ENCODE results near the gene MARCHF11. TPM values are rescaled to one million over a fixed set of nuclear protein-coding genes. Genes with fewer than 3 reads are reported as not detected.

Gene MARCHF11
- total RNA-seq, result 1 to 10 TPM; 1.0 to 7.1 (median 2.3) TPM
- polyA plus RNA-seq, result 1 to 10 TPM in 1 of 2 donors, under 1 TPM in 1; 0.36 to 7.0 TPM
- long read RNA-seq, donor 1, partial matches to known transcripts, result 0 of 6 reads
- long read RNA-seq, donor 1, other reads (novel, unspliced or antisense), result 6 of 6 reads
- long read RNA-seq, donor 2, result 0 reads
- long read RNA-seq, donor 3, partial matches to known transcripts, result 0 of 6 reads
- long read RNA-seq, donor 3, other reads (novel, unspliced or antisense), result 4 of 6 reads

- TF ChIP-seq CTCF (IDR thresholded peaks at IDR 0.05), result no peak
- no peak for TF ChIP-seq POLR2A (IDR thresholded peaks at IDR 0.05)
- Histone ChIP-seq H3K27me3 (peaks cover 5 to 48% (median 21%) of the 10 kb centered on the region in 9 donors), H3K27ac (no peak within 1 kb of the TSS), H3K4me3 (peak within 1 kb of the TSS; percentile 5 to 55 (median 41)), H3K9me3 (no peaks in the 10 kb centered on the region), H3K4me1 (peaks cover 0 to 10% (median 0%) of the 10 kb centered on the region in 12 donors), H3K36me3 (no peaks in the 10 kb centered on the region)
- intact Hi-C loops (cut with DNase I), result loop anchor here in 5 of 10 donors (5.0 to 10.0 kb wide), 2 partner anchors 265 to 278 kb away; no protein-coding TSS in a partner anchor
- peak in 1 of 5 donors; percentile 29 for DNase-seq
- 0 to 4% (median 3%) methylated on average over 33 to 59 of the region's 59 CpGs; no CpG with 5 or more reads in 1 of the 4 donors for WGBS, 4 donors
- ATAC-seq, result peak in 1 of 4 donors; percentile 29
Observed at GRCh38 chr5:16179511-16179935, at the start of gene MARCHF11. Gene MARCHF11 (minus strand): TSS chr5:16179791. CDS start chr5:16179575, 216 bp downstream.

- Histone ChIP-seq H3K27ac (no peak overlapping the region), H3K4me3 (no peak overlapping the region), H3K27me3 (no peaks in the 10 kb centered on the region), H3K4me1 (no peaks in the 10 kb centered on the region), H3K36me3 (no peaks in the 10 kb centered on the region), H3K9me3 (peaks cover 0 to 4% (median 0%) of the 10 kb centered on the region in 12 donors)
- intact Hi-C loops (cut with DNase I), result no loop called here
- DNase-seq (no peak), ATAC-seq (no peak)
- WGBS, 4 donors, result 85 to 92% (median 89%) methylated on average over 5 of the region's 5 CpGs
- TF ChIP-seq CTCF (IDR thresholded peaks at IDR 0.05) (no peak), POLR2A (IDR thresholded peaks at IDR 0.05) (no peak)
Observed at GRCh38 chr5:16225927-16226326, 46.3 kb upstream of the MARCHF11 start.

- Histone ChIP-seq H3K4me3 (no peak overlapping the region), H3K9me3 (peaks cover 0 to 6% (median 0%) of the 10 kb centered on the region in 12 donors), H3K27ac (no peak overlapping the region), H3K4me1 (no peaks in the 10 kb centered on the region), H3K27me3 (no peaks in the 10 kb centered on the region), H3K36me3 (no peaks in the 10 kb centered on the region)
- intact Hi-C loops (cut with DNase I), result no loop called here
- DNase-seq (no peak), ATAC-seq (no peak)
- no peak for TF ChIP-seq POLR2A (IDR thresholded peaks at IDR 0.05)
- 63 to 85% (median 81%) methylated on average over 5 of the region's 5 CpGs for WGBS, 4 donors
Observed at GRCh38 chr5:16192311-16192710, 12.7 kb upstream of the MARCHF11 start.

- 21 to 39% (median 27%) methylated on average over 7 of the region's 7 CpGs for WGBS, 4 donors
- ATAC-seq, result no peak
- H3K4me1 ChIP-seq, result peaks cover 0 to 10% (median 0%) of the 10 kb centered on the region in 12 donors
- no peak for DNase-seq
- intact Hi-C loops (cut with DNase I), result no loop called here
- no peaks in the 10 kb centered on the region for H3K9me3 ChIP-seq
- H3K27ac ChIP-seq, result no peak overlapping the region
- no peak for TF ChIP-seq POLR2A (IDR thresholded peaks at IDR 0.05)
- TF ChIP-seq CTCF (IDR thresholded peaks at IDR 0.05), result no peak
- H3K4me3 ChIP-seq, result no peak overlapping the region
- H3K27me3 ChIP-seq, result peaks cover 5 to 48% (median 21%) of the 10 kb centered on the region in 9 donors
- H3K36me3 ChIP-seq, result no peaks in the 10 kb centered on the region
Observed at GRCh38 chr5:16180789-16181082, 1.1 kb upstream of the MARCHF11 start.
